Measurements from ENCODE around the gene SMG7.

DNA sequence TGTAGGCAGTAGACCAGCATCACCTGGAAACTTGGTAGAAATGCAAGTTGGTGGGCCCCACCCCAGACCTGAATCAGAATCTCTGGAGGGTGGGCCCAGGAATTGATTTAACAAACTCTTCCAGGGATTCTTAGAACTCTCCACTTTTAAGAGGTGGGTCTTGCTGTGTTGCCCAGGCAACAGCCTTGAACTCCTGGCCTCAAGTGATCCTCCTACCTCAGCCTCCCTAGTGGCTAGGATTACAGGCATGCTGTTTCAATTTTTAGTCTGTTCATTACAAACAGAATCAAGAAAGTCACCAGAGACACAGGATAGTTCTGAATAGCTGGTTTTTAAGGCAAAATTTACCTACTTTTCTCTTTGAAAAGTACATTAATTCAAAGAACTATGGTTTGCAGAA is 86.8 kb downstream of the SMG7 start:
- TF ChIP-seq, protein P1, sequence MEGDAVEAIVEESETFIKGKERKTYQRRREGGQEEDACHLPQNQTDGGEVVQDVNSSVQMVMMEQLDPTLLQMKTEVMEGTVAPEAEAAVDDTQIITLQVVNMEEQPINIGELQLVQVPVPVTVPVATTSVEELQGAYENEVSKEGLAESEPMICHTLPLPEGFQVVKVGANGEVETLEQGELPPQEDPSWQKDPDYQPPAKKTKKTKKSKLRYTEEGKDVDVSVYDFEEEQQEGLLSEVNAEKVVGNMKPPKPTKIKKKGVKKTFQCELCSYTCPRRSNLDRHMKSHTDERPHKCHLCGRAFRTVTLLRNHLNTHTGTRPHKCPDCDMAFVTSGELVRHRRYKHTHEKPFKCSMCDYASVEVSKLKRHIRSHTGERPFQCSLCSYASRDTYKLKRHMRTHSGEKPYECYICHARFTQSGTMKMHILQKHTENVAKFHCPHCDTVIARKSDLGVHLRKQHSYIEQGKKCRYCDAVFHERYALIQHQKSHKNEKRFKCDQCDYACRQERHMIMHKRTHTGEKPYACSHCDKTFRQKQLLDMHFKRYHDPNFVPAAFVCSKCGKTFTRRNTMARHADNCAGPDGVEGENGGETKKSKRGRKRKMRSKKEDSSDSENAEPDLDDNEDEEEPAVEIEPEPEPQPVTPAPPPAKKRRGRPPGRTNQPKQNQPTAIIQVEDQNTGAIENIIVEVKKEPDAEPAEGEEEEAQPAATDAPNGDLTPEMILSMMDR (IDR thresholded peaks at IDR 0.05): no peak
- no peak for TF ChIP-seq POLR2A (IDR thresholded peaks at IDR 0.05)
